Kidney (tissue), 14 donors: Measurements from ENCODE around the gene PRSS48. TPM values are rescaled to one million over a fixed set of nuclear protein-coding genes. Genes with fewer than 3 reads are reported as not detected.

ENCODE experiments used
- DNase-seq, 5 donors: peaks; one replicate each; pipeline ENCODE4 v3.0.0-alpha.2; 2013 to 2020
- FAIRE-seq: peaks from 2 replicates; lab custom pipeline; 2012; peaks lifted over from hg19 to GRCh38; lab: Jason Lieb, UNC
- H3K27ac ChIP-seq, 2 donors: one replicate each; pipeline ENCODE4 v1.7.0; 2013; ENCODE audit warnings: low read depth in 2 of 2, low read length in 2 of 2, inconsistent platforms in 1 of 2
- H3K27me3 ChIP-seq: one replicate; pipeline ENCODE4 v1.7.1; 2013; ENCODE audit warnings: low read length, inconsistent platforms; ENCODE audit not compliant: control insufficient read depth, insufficient read depth
- H3K36me3 ChIP-seq, 3 donors: one replicate each; pipeline versions ENCODE4 v1.7.0 to v1.7.1; 2013; ENCODE audit warnings: low read length in 3 of 3, control low read depth in 1 of 3, inconsistent platforms in 1 of 3; ENCODE audit not compliant: insufficient read depth in 3 of 3, control insufficient read depth in 2 of 3
- H3K4me1 ChIP-seq, 3 donors: one replicate each; pipeline versions ENCODE4 v1.7.0 to v1.7.1; 2013; ENCODE audit warnings: low read length in 3 of 3, inconsistent platforms in 1 of 3, low read depth in 1 of 3; ENCODE audit not compliant: control insufficient read depth in 2 of 3, insufficient read depth in 2 of 3
- H3K4me3 ChIP-seq, 3 donors: one replicate each; pipeline versions ENCODE4 v1.7.0 to v1.8.1; 2013; ENCODE audit warnings: low read length in 3 of 3, control low read depth in 1 of 3, inconsistent platforms in 1 of 3
- H3K9ac ChIP-seq, 3 donors: one replicate each; pipeline versions ENCODE4 v1.7.0 to v1.7.1; 2013; ENCODE audit warnings: low read length in 3 of 3, control low read depth in 1 of 3, inconsistent platforms in 1 of 3
- H3K9me3 ChIP-seq, 3 donors: one replicate each; pipeline versions ENCODE4 v1.7.0 to v1.7.1; 2013; ENCODE audit warnings: low read length in 3 of 3, control low read depth in 1 of 3, inconsistent platforms in 1 of 3; ENCODE audit not compliant: control insufficient read depth in 2 of 3, insufficient read depth in 1 of 3
- CTCF ChIP-seq: IDR thresholded peaks from 3 replicates; pipeline ENCODE4 v1.5.1; 2012; ENCODE audit warnings: mild to moderate bottlenecking, moderate library complexity, borderline replicate concordance; ENCODE audit not compliant: insufficient read depth; ENCODE audit errors: extremely low read depth
- intact Hi-C: fragments of 100-400 bp; cut with DNase I; formaldehyde crosslinking; loops from one replicate; pipeline ENCODE4 v1.11.1; 2022
- polyA plus RNA-seq: library from polyadenylated mRNA; stranded (reverse); fragments of 350-450 nt; fragmentation: Illumina TruSeq; extraction: RNeasy Lipid Tissue Mini Kit (QIAGEN cat#74804); gene quantifications from one replicate; pipeline ENCODE4 v1.2.3, GENCODE V29; 2014; ENCODE audit warnings: low read depth, low replicate concordance; ENCODE audit not compliant: insufficient read depth
- total RNA-seq: library from RNA; stranded (reverse); fragmentation: NEBNext Ultra II Directional; extraction: Animal tissue kit (Norgen Biotek cat#: 25700); gene quantifications from one replicate; pipeline ENCODE4 v1.2.1, GENCODE V29; 2021
- donor health status: control.
- donor health status: control.
- donor health status: control.
- donor health status: control.
- donor health status: control.
- donor health status: DM: yes; HTN: yes; CAD: no.
- donor health status: Normal renal cell carcinoma (clear cell type).

Gene PRSS48
- total and polyA plus RNA-seq, 2 donors from 2014 or later: not detected

- H3K9me3 ChIP-seq: no peaks in the 10 kb centered on the region
- intact Hi-C loops: no loop called here
- no peak for FAIRE-seq
Measured at GRCh38 chr4:151292038-151292437, 15.1 kb downstream of the PRSS48 start.

GRCh38 chr4:151294833-151295496 lies 18.0 kb downstream of the PRSS48 start:
- intact Hi-C loops: no loop called here
- Histone ChIP-seq H3K4me1 (peaks cover 0 to 6% (median 4%) of the 10 kb centered on the region in 3 donors), H3K9ac (no peak overlapping the region), H3K9me3 (no peaks in the 10 kb centered on the region), H3K4me3 (no peak overlapping the region), H3K27me3 (no peaks in the 10 kb centered on the region), H3K27ac (no peak overlapping the region), H3K36me3 (no peaks in the 10 kb centered on the region)
- DNase-seq (no peak), FAIRE-seq (no peak)
- no peak for TF ChIP-seq CTCF

More at GRCh38 chr4:151292038-151292437, 15.1 kb downstream of the PRSS48 start:
- no peak for TF ChIP-seq CTCF
- Histone ChIP-seq H3K27me3 (no peaks in the 10 kb centered on the region), H3K9ac (no peak overlapping the region), H3K4me1 (peaks cover 0 to 6% (median 4%) of the 10 kb centered on the region in 3 donors), H3K27ac (no peak overlapping the region), H3K36me3 (no peaks in the 10 kb centered on the region), H3K4me3 (no peak overlapping the region)
- no peak for DNase-seq

GRCh38 chr4:151296227-151296626 lies 19.3 kb downstream of the PRSS48 start:
- no peak overlapping the region for H3K27ac ChIP-seq
- H3K9ac ChIP-seq: no peak overlapping the region
- DNase-seq (no peak), FAIRE-seq (no peak)
- H3K36me3 ChIP-seq: no peaks in the 10 kb centered on the region
- no peak for TF ChIP-seq CTCF
- no peaks in the 10 kb centered on the region for H3K27me3 ChIP-seq
- no peak overlapping the region for H3K4me3 ChIP-seq
- peaks cover 0 to 6% (median 4%) of the 10 kb centered on the region in 3 donors for H3K4me1 ChIP-seq
- intact Hi-C loops: no loop called here
- no peaks in the 10 kb centered on the region for H3K9me3 ChIP-seq

- H3K27ac ChIP-seq: no peak overlapping the region
- H3K36me3 ChIP-seq: no peaks in the 10 kb centered on the region
- no peak for TF ChIP-seq CTCF
- H3K4me3 ChIP-seq: no peak overlapping the region
- no peaks in the 10 kb centered on the region for H3K27me3 ChIP-seq
- DNase-seq (no peak), FAIRE-seq (no peak)
- no peaks in the 10 kb centered on the region for H3K9me3 ChIP-seq
- H3K4me1 ChIP-seq: peaks cover 0 to 6% (median 4%) of the 10 kb centered on the region in 3 donors
- intact Hi-C loops: no loop called here
- no peak overlapping the region for H3K9ac ChIP-seq
Measured at GRCh38 chr4:151297170-151297569, 20.2 kb downstream of the PRSS48 start.
